Kidney capillary endothelial cell (primary cell): Measurements from ENCODE around the gene SRGAP1.
"Not testable (repeated sequence)": the region's sequence is repeated elsewhere in the genome, so short reads cannot be mapped to it uniquely, and the experiment has no call there.

ENCODE experiments used
- DNase-seq: peaks from one replicate; pipeline ENCODE4 v3.0.0-alpha.2; 2018; ENCODE audit warnings: low spot score

The SRGAP1 gene

GRCh38 chr12:64124511-64125197 lies 280.2 kb downstream of the SRGAP1 start:
- DNase-seq = no peak

- DNase-seq = no peak
Measured at GRCh38 chr12:64125913-64126312, 281.4 kb downstream of the SRGAP1 start.

GRCh38 chr12:64127811-64128210 lies 283.3 kb downstream of the SRGAP1 start:
- no peak for DNase-seq

- no peak for DNase-seq
Measured at GRCh38 chr12:64128366-64128765, 283.9 kb downstream of the SRGAP1 start.

- DNase-seq = not testable (repeated sequence)
Measured at GRCh38 chr12:64130476-64130875, 286.0 kb downstream of the SRGAP1 start.

- DNase-seq = not testable (repeated sequence)
Measured at GRCh38 chr12:64131456-64131855, 287.0 kb downstream of the SRGAP1 start.

- not testable (repeated sequence) for DNase-seq
Measured at GRCh38 chr12:64132672-64133071, 288.2 kb downstream of the SRGAP1 start.

- no peak for DNase-seq
Measured at GRCh38 chr12:64137117-64137516, 292.6 kb downstream of the SRGAP1 start.

- DNase-seq = no peak
Measured at GRCh38 chr12:64139021-64139420, 294.5 kb downstream of the SRGAP1 start.

- no peak for DNase-seq
Measured at GRCh38 chr12:64142382-64142781, 297.9 kb downstream of the SRGAP1 start.

GRCh38 chr12:64142784-64143183 lies 298.3 kb downstream of the SRGAP1 start:
- no peak for DNase-seq

GRCh38 chr12:64145226-64145625 lies 300.7 kb downstream of the SRGAP1 start:
- DNase-seq = no peak

- DNase-seq = no peak
Measured at GRCh38 chr12:64147011-64147631, 302.6 kb downstream of the SRGAP1 start.

- DNase-seq = no peak
Measured at GRCh38 chr12:64147875-64148274, 303.4 kb downstream of the SRGAP1 start.

- no peak for DNase-seq
Measured at GRCh38 chr12:64154677-64155076, 310.2 kb downstream of the SRGAP1 start.

- DNase-seq = no peak
Measured at GRCh38 chr12:64157110-64157509, 312.6 kb downstream of the SRGAP1 start.

GRCh38 chr12:64160021-64160710 lies 315.7 kb downstream of the SRGAP1 start:
- DNase-seq = no peak

- peak; percentile 29 for DNase-seq
Measured at GRCh38 chr12:64160711-64161060, 316.2 kb downstream of the SRGAP1 start.

GRCh38 chr12:64166606-64167005 lies 322.1 kb downstream of the SRGAP1 start:
- not testable (repeated sequence) for DNase-seq

GRCh38 chr12:64167041-64167440 lies 322.5 kb downstream of the SRGAP1 start:
- DNase-seq = not testable (repeated sequence)

GRCh38 chr12:64170024-64170423 lies 325.5 kb downstream of the SRGAP1 start:
- no peak for DNase-seq

GRCh38 chr12:64170730-64171129 lies 326.2 kb downstream of the SRGAP1 start:
- DNase-seq = no peak

- peak; percentile 80 for DNase-seq
Measured at GRCh38 chr12:64171715-64172114, 327.2 kb downstream of the SRGAP1 start.
